Activated naive CD8-positive, alpha-beta T cell treated with anti-CD3 and anti-CD28 coated beads, Interleukin-2, amount 10 ng/mL, durations not matched to agents 7 days and 5 days (primary cell): Measurements from ENCODE around the gene SCN8A. TPM values are rescaled to one million over a fixed set of nuclear protein-coding genes. Genes with fewer than 3 reads are reported as not detected.

ENCODE experiments used
- ATAC-seq: fragments of 150-1000 bp; cut with Tn5 transposase; one replicate; pipeline ENCODE4 v1.10.0; 2021; ENCODE audit warnings: low read depth, moderate library complexity
- POLR2A ChIA-PET: fragments of 350-600 bp; sonication (Branson Sonifier 250); formaldehyde crosslinking; loops from one replicate; lab custom pipeline; 2021; ENCODE audit warnings: antibody characterized with exemption; lab: Charles Lee
- DNase-seq: peaks from one replicate; pipeline ENCODE4 v3.0.0; 2021
- H3K27ac Mint-ChIP-seq: one replicate; pipeline ENCODE4 v1.8.0; 2022; ENCODE audit warnings: mild to moderate bottlenecking, mixed read lengths
- H3K27me3 Mint-ChIP-seq: one replicate; pipeline ENCODE4 v1.8.0; 2022; ENCODE audit warnings: mild to moderate bottlenecking, moderate library complexity, mixed read lengths
- H3K36me3 Mint-ChIP-seq: one replicate; pipeline ENCODE4 v1.8.0; 2021; ENCODE audit warnings: mild to moderate bottlenecking, mixed read lengths
- H3K4me1 Mint-ChIP-seq: one replicate; pipeline ENCODE4 v1.8.0; 2021; ENCODE audit warnings: mixed read lengths
- H3K4me3 Mint-ChIP-seq: one replicate; pipeline ENCODE4 v1.8.0; 2022; ENCODE audit warnings: mild to moderate bottlenecking, moderate library complexity, mixed read lengths
- H3K9me3 Mint-ChIP-seq: one replicate; pipeline ENCODE4 v1.8.0; 2021; ENCODE audit warnings: mixed read lengths
- total RNA-seq, 2 experiments: library from RNA; stranded (reverse); gene quantifications; one replicate each; pipeline ENCODE4 v1.2.3, GENCODE V29; 2021

Gene SCN8A
- total RNA-seq, 2 experiments from 2014 or later: 0.96 to 1.3 TPM

GRCh38 chr12:51813931-51814310, 222.9 kb downstream of the SCN8A start:
- POLR2A ChIA-PET: interaction anchor here (0.6 to 1.7 kb wide), 5 partner anchors 31 to 569 kb away, joined by 3 to 5 read pairs (median 3); no protein-coding TSS in a partner anchor
- Mint-ChIP-seq H3K4me3 (peak overlapping the region; percentile 29), H3K4me1 (peaks cover 5% of the 10 kb centered on the region), H3K27me3 (peaks cover 13% of the 10 kb centered on the region), H3K27ac (no peak overlapping the region), H3K36me3 (no peaks in the 10 kb centered on the region), H3K9me3 (no peaks in the 10 kb centered on the region)
- ATAC-seq (no peak), DNase-seq (no peak)

DNA sequence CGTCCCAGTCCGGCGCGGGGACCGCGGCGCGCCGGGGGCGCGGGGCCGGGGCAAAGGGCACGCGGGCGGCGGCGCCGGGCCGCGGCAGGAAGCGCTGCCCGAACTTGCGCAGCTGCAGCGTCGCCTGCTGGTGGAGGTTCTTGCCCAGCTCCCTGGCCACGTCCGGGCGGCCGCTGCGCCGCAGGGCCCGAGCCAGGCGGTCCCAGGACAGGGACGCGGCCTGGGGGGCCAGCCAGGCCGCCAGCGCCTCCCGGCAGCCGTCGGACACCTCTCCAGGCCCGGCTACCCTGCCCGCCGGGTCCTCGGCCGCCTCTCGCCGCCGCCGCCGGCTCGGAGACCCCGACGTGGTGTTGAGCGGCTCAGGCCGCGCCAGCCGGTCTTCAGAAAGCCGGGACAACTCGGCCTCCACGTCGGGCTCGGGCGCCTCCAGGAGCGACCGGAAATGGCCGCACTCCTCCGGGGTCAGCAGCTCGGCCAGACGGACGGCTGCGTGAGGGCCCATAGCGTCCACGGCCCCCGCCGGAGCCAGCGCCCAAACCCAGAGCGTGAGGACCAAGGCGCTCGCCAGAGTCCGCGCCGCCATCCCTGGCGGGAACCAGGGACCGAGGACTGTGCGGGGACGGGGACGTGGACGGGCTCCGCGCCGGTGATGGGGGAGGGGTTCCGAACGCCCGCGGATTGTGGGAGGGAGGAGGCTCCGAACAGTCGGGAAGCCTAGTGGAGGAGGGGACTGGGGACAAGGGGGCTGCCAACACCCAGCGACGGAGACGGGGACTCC, 223.5 kb downstream of the SCN8A start:
- H3K27me3 Mint-ChIP-seq: peaks cover 13% of the 10 kb centered on the region
- DNase-seq (peak; percentile 86), ATAC-seq (peak; percentile 92)
- no peaks in the 10 kb centered on the region for H3K9me3 Mint-ChIP-seq
- peak overlapping the region; percentile 69 for H3K4me3 Mint-ChIP-seq
- H3K36me3 Mint-ChIP-seq: no peaks in the 10 kb centered on the region
- peaks cover 5% of the 10 kb centered on the region for H3K4me1 Mint-ChIP-seq
- no peak overlapping the region for H3K27ac Mint-ChIP-seq
- POLR2A ChIA-PET: interaction anchor here (1.2 to 1.7 kb wide), 4 partner anchors 32 to 61 kb away, joined by 3 to 5 read pairs (median 4); no protein-coding TSS in a partner anchor

GRCh38 chr12:51815571-51815970, 224.5 kb downstream of the SCN8A start:
- ATAC-seq: no peak
- no peak for DNase-seq
- peaks cover 9% of the 10 kb centered on the region for H3K4me1 Mint-ChIP-seq
- H3K36me3 Mint-ChIP-seq: no peaks in the 10 kb centered on the region
- H3K27me3 Mint-ChIP-seq: peaks cover 17% of the 10 kb centered on the region
- POLR2A ChIA-PET: no interaction called here
- no peak overlapping the region for H3K27ac Mint-ChIP-seq
- no peaks in the 10 kb centered on the region for H3K9me3 Mint-ChIP-seq
- H3K4me3 Mint-ChIP-seq: peak overlapping the region; percentile 69

DNA sequence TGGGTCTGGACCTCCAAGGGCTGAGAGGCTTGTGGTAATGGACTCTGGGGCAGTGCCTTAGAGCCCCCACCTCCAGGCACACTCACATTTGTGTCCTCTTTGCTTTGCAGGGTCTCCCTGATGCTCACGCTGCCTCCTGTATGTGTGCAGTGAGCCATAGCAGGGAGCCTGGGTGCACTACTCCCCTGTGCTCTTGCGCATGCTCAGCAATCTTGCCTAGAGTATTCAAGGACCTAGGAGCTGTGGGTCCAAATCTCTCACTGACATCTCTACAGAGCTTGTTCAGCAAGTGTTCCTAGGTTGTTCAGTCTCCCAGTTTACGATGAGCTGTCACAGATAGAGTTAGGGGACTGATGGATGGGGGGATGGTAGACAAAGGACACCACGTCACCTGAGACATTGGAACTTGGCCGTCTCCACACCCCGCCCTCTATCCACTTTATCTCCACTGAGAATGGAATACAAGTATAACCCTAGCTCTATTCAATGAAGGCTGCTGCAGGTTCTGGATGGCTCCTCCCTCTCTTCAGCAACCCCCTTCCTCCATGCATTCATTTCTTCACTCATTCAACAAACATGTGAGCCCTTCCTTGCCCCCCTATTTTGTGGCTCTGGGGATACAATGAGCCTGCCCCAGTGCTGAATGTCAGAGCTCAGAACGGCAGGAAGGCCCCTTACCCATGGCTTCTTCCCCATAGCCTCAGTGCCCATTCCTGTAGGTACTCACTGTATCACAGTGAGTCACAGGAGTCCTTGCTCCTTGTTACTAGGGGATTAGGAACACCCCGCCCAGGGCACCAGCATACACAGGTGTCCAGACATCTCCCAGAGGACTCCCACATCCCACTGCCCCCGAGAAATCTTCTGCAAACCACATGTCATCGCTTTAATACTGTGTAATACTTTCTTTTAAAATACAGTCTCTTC, 226.3 kb downstream of the SCN8A start:
- Mint-ChIP-seq H3K27ac (no peak overlapping the region), H3K9me3 (no peaks in the 10 kb centered on the region), H3K36me3 (no peaks in the 10 kb centered on the region), H3K27me3 (peaks cover 17% of the 10 kb centered on the region), H3K4me1 (peaks cover 9% of the 10 kb centered on the region), H3K4me3 (no peak overlapping the region)
- DNase-seq (no peak), ATAC-seq (no peak)
- POLR2A ChIA-PET: no interaction called here

DNA sequence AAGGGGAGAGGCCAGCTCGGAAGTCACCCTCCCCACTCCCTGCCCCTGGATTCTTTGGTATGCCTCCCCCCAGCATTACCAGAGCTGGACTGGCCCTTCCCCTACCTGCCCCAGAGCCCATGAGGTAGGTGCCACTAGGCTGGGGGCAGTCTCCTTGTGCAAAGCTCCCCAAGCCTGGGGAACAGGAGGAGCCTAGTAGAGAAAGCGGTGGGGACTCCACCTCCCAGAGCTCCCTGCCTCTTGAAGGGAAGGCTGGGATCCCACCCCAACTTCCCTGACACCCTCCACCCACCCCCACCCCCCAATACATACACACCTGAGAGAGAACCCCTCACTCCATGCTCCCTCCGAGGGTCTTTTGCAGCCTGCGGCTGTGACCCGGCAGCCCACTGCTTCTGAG, 227.1 kb downstream of the SCN8A start:
- Mint-ChIP-seq H3K4me1 (peaks cover 9% of the 10 kb centered on the region), H3K27me3 (peaks cover 17% of the 10 kb centered on the region), H3K27ac (no peak overlapping the region), H3K36me3 (no peaks in the 10 kb centered on the region), H3K4me3 (no peak overlapping the region), H3K9me3 (no peaks in the 10 kb centered on the region)
- ATAC-seq (no peak), DNase-seq (no peak)
- POLR2A ChIA-PET: no interaction called here

DNA sequence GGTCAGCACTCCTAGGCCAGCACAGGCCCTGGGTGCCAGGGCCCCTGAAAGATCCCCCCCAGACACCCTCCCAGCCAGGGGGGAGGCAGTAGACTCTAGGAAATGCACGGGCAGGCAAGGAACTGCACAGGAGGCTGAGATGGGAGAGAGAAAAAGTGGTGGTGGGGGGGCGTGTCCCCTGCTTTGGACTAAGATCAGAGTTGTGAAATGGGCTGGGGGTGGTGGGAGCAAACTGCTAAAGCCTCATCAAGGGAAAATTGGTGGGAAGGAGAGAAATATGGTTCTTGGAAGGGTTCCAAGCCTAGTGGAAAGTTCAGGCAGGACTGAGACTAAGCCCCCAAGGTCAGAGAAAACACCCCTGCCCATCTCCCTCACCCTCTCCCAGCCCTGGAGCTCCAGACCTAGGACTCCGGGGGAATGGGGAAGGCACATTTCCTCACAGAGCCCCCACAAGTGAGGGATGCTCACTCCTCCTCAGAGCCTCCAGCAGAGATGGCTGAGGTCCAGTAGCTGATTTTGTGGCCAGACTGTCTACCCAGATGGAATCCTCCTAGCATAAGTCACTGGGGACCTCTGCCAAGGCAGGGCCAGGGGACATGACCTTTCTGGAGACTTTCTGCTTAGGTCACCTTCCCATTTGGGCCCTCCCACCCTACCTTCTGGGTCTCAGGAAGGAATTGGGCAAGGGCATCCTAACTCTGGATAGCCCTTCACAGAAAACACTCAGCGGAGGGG, 227.7 kb downstream of the SCN8A start:
- Mint-ChIP-seq H3K9me3 (no peaks in the 10 kb centered on the region), H3K36me3 (no peaks in the 10 kb centered on the region), H3K4me1 (peaks cover 13% of the 10 kb centered on the region), H3K27me3 (peaks cover 17% of the 10 kb centered on the region), H3K4me3 (no peak overlapping the region), H3K27ac (no peak overlapping the region)
- POLR2A ChIA-PET: interaction anchor here (0.6 to 1.5 kb wide), 2 partner anchors 9 to 206 kb away, joined by 4 to 5 read pairs; no protein-coding TSS in a partner anchor
- ATAC-seq (no peak), DNase-seq (no peak)

- H3K4me3 Mint-ChIP-seq: peak overlapping the region; percentile 83
- no peak for ATAC-seq
- H3K4me1 Mint-ChIP-seq: peaks cover 14% of the 10 kb centered on the region
- no peaks in the 10 kb centered on the region for H3K36me3 Mint-ChIP-seq
- no peaks in the 10 kb centered on the region for H3K9me3 Mint-ChIP-seq
- H3K27ac Mint-ChIP-seq: peak overlapping the region; percentile 30
- peaks cover 17% of the 10 kb centered on the region for H3K27me3 Mint-ChIP-seq
- POLR2A ChIA-PET: interaction anchor here (0.6 to 1.6 kb wide), 11 partner anchors 8 to 581 kb away, joined by 3 to 7 read pairs (median 4); partner anchors contain the start of gene DAZAP2
- DNase-seq: no peak
Measured at GRCh38 chr12:51819736-51820525, 228.9 kb downstream of the SCN8A start.

- peak overlapping the region; percentile 51 for H3K27ac Mint-ChIP-seq
- DNase-seq: peak; percentile 90
- POLR2A ChIA-PET: interaction anchor here (0.8 to 1.6 kb wide), 13 partner anchors 7 to 582 kb away, joined by 3 to 7 read pairs (median 4); partner anchors contain the start of gene DAZAP2
Measured at GRCh38 chr12:51820526-51821439, 229.8 kb downstream of the SCN8A start.

DNA sequence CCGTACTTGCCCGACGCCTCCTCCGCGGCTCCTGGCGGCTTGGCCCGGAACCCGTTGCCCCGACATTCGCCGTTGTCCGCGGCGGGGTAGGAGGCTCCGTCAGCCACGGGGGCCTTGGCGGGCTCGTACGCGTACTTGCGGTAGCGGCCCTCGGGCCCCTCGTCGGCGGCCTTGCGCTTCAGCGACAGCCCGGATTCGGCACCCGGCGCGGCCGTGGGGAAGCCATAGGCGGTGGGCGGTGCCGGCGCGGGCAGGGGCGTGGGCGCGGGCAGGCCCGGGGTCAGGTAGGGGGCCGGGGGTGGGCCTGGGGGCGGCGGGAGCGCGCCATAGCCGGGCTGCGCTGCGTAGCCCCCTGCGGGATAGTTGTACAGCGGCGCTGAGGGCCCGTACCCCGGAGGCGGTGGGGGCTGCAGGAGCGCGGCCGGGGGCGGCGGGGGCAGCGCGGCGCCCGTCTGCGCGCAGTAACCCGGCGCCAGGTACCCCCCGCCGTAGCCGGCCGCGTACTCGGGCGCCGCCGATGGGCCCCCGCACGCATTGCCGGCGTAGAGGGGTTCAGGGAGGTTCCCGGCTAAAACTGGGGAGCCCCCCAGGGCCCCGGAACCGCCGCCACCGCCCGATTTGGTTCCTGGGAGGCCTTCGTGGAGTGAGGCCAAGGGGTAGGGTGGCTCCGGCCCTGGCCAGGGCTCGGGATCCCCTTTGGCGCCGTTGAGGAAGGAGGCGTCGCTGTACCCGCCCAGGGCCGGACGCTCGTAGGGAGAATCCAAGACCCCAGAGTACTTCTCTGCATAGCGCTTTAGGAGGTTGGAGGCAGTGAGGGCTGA, 230.6 kb downstream of the SCN8A start:
- DNase-seq: peak; percentile 58
- peaks cover 10% of the 10 kb centered on the region for H3K4me1 Mint-ChIP-seq
- peak overlapping the region; percentile 60 for H3K4me3 Mint-ChIP-seq

More at GRCh38 chr12:51820526-51821439, 229.8 kb downstream of the SCN8A start:
- H3K4me1 Mint-ChIP-seq: peaks cover 10% of the 10 kb centered on the region
- peak; percentile 85 for ATAC-seq
- no peaks in the 10 kb centered on the region for H3K36me3 Mint-ChIP-seq
- H3K4me3 Mint-ChIP-seq: peak overlapping the region; percentile 83
- H3K9me3 Mint-ChIP-seq: no peaks in the 10 kb centered on the region
- peaks cover 8% of the 10 kb centered on the region for H3K27me3 Mint-ChIP-seq

DNA sequence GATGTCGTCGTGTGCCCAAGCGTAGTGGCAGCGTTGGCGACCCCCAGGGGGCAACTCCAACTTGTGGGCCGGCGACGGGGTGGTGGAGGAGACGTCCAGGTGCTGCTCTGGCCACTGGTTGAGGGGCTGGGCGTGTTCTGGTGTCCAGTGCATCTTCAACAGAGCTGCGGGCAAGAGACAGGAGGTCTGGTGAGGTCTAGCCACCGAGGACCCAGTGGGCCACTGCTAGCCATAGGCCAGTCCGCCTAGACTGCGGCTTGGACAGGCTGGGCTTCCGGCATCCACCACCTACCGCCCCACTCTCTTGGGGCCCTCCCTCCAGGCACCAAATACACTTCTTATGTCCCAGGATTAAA, 231.2 kb downstream of the SCN8A start:
- DNase-seq: no peak
- H3K36me3 Mint-ChIP-seq: no peaks in the 10 kb centered on the region
- H3K27me3 Mint-ChIP-seq: peaks cover 4% of the 10 kb centered on the region
- peaks cover 10% of the 10 kb centered on the region for H3K4me1 Mint-ChIP-seq
- no peak for ATAC-seq
- H3K4me3 Mint-ChIP-seq: peak overlapping the region; percentile 60
- H3K9me3 Mint-ChIP-seq: no peaks in the 10 kb centered on the region
- peak overlapping the region; percentile 38 for H3K27ac Mint-ChIP-seq
- POLR2A ChIA-PET: no interaction called here

More for the DNA sequence above, 230.6 kb downstream of the SCN8A start:
- peaks cover 4% of the 10 kb centered on the region for H3K27me3 Mint-ChIP-seq
- no peaks in the 10 kb centered on the region for H3K36me3 Mint-ChIP-seq
- POLR2A ChIA-PET: interaction anchor here (0.8 to 1.6 kb wide), 8 partner anchors 7 to 203 kb away, joined by 3 to 7 read pairs (median 4); no protein-coding TSS in a partner anchor
- H3K9me3 Mint-ChIP-seq: no peaks in the 10 kb centered on the region
- ATAC-seq: peak; percentile 9
- peak overlapping the region; percentile 38 for H3K27ac Mint-ChIP-seq

- POLR2A ChIA-PET: no interaction called here
- ATAC-seq: no peak
- DNase-seq: no peak
- Mint-ChIP-seq H3K36me3 (no peaks in the 10 kb centered on the region), H3K27ac (no peak overlapping the region), H3K9me3 (no peaks in the 10 kb centered on the region), H3K4me1 (peaks cover 16% of the 10 kb centered on the region), H3K27me3 (peaks cover 4% of the 10 kb centered on the region), H3K4me3 (no peak overlapping the region)
Measured at GRCh38 chr12:51822956-51823355, 231.9 kb downstream of the SCN8A start.
